NCI-H345 treated with DMSO at 0.1 percent for 48 hours (cell line): ENCODE results near the gene UBE2J2.

Experiments used
- DNase-seq: peaks from one replicate; lab custom pipeline; 2025; ENCODE audit not compliant: unreplicated experiment; lab: John Stamatoyannopoulos, UW

Gene UBE2J2

DNA sequence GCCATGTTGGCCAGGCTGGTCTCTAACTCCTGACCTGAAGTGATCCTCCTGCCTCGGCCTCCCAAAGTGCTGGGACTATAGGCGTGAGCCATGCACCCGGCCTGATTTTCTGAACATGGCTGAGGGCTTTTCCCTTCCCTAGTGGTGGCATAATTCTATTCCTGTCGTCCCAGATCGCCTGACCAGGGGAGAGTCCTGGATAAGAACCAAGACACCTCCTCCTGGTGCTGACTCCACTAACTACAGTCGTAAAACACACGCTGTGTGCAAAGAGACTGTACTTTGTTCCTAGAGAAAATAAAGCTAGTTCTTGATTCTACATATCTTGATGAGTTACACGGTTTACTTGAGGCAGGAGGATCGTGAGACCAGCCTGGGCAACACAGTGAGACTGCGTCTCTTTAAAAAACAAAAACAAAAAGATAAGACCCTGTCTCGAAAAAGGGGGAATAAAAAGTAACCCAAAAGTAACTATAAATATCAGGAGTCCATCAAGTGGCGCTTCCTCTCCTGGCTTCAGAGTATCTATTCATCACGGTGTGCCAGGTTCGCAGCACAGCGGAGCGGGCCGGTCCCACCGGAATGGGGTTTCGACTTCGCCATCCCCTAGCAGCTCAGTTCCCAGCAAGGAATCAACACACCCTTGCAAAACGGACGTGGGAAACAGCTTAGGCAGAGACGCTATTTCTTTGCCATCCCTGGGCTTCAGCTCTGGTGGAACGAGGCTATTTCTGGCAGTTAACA lies 42.8 kb downstream of the UBE2J2 start:
- no peak for DNase-seq

DNA sequence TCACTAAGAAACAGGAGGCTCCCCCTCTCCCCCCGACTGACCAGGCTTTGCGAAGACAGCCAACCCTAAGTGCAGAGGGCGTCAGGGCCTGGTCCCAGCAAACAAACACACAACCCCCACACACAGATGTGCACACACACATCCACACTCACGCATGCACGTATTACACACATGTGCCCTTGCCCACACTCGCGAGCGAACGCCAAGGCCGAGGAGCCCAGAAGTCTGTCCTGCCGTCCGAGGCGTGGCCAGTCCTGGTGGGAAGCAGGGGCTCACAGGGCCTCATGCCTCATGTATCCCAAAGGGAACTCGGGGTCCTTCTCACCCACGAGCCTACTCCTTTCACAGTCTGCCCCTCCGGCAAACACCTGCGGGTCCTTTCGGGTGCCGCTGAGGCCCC lies 43.9 kb downstream of the UBE2J2 start:
- no peak for DNase-seq

DNA sequence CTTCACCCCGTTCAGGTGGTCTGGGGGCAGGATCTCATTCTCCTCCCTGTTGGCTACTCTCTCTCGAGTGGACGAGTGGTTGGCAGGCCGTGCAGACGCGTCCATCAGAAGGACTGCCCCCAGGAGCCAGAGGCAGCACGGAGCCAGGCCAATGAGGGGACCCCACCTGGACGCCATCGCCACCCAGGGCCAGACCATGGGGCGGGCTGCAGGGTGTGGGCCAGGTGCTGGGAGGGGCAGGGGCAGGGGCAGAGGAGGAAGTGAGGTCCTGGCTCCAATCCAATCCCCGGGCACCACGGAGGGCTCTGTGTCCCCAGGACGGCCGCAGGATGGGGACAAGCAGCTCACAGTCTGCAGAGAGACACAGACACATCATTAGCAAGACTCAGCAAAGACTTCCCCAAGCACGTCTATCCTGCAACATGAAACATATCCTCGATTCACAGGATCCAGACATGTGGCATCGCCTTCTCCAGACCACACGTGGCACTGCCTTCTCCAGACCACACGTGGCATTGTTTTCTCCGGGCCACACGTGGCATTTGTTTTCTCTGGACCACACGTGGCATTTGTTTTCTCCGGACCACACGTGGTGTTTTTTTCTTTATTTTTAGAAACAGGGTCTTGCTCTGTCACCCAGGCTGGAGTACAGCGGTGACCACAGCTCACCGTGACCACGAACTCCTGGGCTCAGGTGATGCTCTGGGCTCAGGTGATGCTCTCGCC lies 44.9 kb downstream of the UBE2J2 start:
- DNase-seq = no peak

DNA sequence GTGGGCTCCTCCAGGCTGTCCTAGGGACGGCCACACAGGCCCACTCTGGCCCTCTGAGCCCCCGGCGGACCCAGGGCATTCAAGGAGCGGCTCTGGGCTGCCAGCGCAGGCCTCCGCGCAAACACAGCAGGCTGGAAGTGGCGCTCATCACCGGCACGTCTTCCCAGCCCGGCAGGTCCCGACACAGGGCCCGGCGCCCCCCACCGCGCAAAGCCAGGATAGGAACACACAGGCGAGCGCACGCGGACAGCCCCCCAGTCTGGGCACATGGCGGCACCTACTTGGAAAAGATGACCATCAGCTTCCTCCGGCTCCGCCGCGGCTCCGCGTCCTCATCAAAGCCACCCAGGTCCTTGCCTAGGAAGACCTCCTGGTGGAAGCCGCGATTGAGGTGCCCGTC lies 45.5 kb downstream of the UBE2J2 start:
- no peak for DNase-seq

DNA sequence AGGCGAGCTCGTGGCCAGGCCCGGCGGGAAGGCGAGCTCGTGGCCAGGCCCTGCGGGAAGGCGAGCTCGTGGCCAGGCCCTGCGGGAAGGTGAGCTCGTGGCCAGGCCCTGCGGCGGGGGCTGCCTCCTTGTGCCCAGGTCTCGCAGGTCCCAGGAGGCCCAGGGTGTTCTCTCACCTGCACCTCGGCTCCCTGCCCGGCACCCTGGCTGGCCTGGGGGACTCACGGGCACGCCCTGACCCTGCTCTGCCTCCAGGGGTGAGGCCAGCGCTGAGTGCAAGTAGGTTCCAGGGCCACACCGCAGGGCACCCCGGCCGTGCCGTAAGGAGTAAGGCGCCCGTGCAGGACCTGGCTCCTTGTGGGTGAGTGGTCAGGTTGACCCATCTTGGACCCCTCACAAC lies 46.3 kb downstream of the UBE2J2 start:
- DNase-seq = no peak

DNA sequence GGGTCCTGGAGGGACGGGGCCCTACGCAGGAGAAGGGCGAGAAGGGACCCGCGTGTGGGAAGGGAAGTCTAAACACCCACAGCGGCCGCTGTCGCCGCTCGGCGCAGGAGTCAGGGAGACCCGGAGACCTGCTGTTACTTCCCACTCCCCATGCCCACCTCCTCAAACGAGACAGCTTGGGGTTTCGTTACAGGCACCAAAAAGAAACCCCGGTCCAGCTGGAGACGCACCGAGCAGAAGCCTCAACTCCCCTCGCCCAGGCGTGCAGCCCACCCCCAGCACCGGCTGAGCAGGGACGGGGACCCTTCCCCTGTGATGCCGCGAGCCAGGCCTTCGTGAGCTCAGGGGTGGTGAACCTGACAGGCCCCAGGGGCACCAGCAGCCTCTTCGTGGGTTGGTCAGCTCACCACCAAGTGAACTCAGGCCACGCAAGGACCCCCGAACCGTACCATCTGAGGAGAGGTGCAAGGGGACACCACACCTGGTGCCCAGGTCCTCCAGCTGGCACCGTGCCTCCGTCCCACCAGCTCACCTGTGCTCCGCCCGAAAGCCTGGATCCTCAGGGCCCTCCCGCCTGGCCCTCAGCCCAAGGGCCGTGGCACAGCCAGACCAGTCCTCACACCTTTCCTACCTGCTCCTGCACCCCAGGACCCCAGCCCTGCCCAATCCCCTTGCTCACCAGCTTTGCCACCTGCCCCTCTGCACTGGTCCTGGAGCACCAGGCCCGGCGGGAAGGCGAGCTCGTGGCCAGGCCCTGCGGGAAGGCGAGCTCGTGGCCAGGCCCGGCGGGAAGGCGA lies 46.9 kb downstream of the UBE2J2 start:
- no peak for DNase-seq

DNA sequence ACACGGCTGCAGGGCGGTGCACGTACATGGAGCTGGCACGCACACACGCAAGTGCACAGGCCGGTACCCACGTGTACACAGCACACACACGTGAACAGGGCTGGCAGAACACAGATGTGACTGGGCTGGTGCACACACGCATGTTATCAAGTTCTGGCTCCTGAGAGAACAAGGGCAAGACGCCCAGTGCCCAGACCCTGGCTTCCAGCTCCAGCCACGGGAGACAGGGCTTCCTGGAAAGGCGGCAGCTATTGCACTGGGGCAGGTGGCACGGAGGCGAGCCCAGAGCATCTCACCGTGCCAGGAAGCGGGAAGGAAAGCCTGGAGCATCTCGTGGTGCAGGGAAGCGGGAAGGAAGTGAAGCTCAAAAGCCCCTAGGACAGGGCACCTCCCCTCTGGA lies 47.7 kb downstream of the UBE2J2 start:
- no peak for DNase-seq

DNA sequence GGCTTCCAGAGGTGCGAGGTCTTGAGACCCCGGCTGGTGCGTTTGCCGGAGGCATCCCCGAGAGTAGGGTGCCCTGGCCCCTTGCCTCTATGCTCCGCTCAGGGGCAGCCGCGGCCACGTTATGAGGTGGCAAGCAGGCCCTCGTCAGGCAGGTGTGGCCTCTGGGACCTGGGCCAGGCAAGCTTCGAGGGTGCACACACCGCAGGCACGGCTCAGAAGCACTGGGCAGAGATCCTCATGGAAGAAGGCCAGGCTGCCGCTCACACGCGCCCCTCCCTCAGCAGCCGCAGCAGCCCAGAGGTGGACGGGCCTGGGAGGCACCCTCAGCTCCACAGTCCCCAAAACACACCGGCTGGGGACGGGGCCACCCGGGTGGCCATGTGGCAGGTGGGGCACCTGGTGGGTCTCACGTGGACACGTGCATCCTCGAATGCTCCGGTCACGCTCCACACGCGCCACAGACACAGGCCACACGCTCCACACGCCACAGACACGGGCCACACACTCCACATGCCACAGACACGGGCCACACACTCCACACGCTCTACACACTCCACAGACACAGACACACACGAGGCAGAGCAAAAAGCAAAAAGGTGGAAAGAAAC lies 48.3 kb downstream of the UBE2J2 start:
- DNase-seq = no peak

DNA sequence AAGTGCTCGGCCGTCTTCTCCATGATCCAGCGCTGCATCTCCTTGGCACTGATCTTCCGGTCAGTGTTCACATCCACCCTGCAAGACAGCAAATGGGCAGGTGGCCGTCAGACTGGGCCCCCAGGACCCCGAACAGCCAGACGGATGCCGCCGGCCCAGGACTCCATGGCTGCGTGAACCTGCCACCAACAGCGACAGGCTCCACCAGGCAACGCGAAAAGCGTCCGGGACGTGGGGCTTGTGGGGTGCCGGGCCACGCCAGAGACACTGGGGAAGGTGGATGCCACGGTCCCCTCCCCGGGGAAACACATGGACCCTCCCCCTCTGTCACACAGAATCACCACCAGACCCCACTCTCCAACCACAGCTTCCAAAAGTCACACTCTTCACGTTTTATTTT lies 49.8 kb downstream of the UBE2J2 start:
- no peak for DNase-seq

DNA sequence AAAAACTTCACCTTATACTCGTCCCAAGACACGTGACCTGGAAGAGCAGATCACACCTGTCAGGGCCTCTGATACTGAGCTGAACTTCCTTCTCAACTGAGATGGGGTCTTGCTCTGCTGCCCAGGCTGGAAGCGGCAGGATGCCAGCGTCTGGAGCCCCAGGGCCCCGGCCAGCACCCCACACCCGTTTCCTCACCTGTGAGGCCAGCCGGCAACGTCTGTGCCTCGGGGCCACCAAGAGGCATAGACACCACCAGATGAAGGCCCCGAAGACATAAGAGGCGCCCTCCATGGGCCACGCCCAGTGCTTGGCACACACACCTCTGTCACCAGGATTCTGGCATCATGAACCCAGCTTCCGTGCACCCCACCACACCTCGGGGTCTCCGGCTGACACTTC lies 50.3 kb downstream of the UBE2J2 start:
- no peak for DNase-seq

DNA sequence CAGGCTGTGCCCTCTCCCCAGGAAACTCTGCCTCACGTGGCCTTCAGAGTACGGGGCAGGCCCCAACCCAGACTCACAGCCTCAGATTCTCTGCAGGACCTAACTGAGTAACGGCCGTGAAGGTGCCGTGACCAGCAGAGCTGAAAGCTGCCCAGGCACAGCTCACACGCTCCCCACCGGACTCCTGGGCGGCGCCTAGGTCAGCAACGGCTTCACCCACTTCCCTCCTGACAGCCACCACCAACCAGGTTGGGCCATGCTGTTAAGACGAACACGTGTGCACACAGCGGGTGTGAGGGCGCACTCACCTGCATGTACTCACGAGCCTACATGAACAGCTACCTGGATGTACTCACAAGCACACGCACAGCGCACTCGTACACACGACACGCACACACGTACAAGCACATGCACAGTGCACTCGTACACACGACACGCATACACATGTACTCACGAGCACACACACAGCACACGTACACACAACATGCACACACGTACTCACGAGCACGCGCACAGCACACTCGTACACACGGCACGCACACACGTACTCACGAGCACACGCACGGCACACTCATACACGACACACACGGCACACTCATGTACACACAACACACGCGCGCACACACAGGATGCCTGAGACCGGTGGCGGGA lies 51.0 kb downstream of the UBE2J2 start:
- no peak for DNase-seq

DNA sequence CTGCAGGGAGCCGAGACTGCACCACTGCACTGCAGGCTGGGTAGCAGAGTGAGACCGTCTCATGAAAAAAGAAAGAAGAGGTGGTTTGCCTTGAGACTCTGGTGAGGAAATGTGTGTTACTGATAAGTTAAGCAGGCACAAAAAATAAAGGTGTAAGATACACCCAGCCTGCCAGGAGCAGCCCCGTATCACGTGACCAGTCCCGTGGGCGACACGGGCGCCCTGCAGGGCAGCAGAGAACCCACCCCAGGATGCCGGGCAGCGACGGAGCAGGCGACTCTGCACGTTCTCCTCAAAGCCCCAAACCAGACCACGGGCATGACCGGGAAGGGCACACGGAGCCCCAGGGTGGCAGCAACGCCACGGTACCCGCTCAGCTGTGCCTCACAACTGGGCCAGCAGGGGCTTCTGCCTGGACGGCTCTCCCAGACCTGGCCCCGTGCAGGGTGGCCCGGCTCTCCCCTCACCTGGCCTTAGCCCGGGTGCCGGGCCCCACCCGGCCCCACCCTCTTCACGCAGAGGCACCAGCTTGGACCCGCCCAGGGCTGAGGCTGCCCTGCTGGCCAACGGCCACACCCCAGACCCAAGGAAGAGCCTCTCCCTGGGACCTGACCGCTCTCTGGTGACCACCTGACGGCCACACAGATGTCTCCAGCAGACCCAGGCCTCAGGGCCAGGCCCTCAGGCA lies 51.6 kb downstream of the UBE2J2 start:
- DNase-seq = no peak

DNA sequence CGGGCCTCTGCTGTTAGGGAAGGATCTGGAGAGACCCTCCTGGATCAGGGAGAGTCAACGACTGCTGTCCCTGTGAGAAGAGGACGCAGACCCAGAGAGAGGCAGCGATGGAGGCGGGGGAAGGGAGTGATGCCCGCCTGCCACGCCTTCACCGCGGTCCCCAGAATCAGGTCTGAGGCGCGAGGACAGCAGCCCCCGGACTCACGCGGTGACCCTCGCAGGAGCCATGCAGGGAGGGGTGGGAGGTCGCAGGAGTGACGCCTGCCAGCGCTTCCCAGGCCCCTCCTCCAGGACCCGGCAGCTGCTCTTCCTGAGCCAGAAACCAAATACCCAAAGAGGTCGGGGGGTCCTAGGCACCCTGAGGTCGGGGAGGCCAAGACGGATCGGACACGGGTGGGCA lies 53.5 kb downstream of the UBE2J2 start:
- DNase-seq = no peak

DNA sequence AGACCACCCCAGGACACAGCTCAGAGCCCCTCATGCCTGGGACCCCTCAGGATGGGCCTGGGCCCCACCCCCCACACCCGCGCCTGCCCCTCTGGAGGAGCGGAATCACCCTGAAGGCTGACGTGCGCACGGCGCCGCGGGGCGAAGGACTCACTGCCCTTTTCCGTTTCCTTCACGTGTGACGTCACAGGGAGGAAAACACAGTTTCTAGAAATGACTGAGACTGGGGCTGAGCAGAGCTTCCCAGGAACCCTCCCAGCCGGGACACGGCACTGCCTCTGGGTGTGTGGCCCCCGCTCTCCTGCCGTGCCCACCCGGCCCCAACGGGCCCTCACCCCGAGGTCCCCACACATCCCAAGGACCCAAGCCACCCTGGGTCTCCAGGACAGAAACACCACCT lies 54.3 kb downstream of the UBE2J2 start:
- DNase-seq = no peak

DNA sequence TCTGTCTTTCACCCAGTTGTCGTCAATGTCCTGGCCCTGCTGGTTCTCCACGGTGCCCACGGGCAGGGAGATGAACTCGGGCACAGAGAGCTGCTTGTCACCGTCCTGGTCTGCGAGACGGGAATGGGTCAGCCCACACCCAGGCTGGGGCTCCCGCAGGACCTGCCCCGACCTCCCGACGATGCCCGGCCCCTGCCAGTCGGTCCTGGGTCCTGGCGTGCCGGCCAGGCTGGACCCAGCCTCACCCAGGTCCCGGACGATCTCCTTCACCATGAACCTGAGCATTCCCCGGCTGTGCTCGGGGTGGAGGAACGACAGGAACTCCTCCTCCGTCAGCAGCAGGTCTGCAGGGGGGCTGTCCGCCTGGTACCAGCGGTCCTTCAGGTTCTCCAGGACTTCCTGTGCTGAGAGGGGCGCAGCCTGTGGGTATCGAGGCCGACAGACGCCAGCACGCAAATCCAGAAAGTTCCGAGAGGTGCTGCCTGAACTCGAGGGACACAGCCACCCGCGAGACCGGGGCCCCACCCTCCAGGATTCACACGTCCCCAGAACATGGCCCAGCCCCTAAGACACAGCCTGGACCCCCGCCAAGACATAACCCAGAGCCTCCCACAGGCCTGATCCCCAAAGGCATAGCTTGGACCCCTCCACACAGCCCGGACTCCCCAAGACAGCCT lies 55.0 kb downstream of the UBE2J2 start:
- no peak for DNase-seq

DNA sequence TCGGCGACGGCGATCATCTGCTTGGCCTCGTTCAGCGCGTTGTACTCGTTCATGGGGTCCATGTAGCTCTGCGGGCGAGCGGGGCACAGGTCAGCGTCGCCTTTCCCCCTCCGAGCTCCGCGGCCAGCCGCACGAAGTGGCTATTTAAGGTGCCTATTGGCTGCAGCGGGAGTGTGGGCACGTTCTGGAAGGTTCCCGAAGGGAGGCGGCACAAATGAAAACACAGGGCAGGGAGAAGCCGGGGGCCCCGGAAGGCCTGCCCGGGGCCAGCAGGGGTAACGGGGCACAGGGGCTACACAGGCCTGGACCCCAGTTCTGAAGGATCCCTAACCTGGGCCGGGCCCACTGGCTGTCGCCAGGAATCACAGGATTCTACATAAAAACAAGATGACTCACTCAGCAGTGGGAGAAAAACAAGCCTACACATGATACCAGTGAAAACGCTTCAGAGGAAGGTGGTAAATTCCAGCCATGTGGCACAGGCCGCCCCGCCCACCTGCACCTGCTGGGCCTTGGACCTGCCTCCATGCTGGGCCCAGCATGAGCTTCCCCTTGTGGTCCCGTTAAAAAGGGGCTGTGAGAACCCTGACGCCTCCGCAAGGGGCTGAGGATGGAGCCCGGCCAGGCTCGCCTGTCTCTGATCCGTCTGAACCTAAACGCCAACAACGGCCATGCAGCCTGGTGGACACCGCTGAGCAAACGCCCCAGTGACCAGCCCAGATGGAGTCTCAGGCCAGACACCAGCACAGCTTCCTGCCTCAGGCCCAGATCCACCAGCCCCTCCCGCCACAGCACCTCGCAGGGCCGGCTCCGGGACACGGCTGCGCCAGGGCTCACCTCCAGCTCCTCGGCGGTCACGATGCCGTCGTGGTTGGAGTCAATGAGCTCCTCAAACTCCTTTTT lies 55.8 kb downstream of the UBE2J2 start:
- DNase-seq = no peak

DNA sequence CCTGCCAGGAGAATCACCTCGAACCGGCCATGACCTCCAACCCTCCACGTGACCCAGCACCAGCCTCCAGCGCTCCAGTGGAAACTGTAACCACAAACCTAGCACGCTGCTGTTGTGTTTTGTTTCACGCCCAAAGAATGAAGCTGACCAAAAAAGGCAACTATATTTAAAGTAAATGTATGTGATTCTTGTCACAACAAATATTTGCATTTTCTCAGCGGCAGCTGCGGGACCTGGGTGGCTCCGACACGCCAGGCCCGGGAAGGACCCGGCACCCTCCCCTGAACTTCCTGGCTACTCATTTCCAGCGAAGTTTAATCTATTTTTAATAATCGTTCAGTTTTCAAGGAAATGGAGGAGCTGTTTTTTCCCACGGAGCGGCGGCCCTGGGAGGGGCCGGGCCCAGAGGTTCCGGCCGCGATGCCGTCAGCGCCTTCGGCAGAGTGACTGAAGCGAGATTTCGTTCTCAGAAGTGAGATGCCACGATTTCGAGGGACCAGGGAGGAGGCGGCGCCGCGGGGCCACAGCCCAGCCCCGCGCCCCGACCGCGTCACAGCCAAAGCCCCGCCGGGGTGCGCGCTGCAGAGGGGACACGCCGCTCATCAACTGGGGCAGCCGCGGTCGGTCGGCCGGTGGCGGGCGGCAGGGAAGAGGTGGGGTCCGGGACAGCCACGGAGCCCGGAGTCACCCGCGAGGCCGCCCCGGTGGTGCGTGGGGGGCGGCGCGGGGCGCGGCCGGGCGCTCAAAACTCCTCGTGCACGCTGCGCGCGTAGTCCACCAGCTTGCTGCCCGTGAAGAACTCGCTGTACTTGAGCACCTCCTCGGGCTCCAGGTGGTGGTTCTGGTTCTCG lies 56.7 kb downstream of the UBE2J2 start:
- no peak for DNase-seq
